NCI-H2171 (cell line): ENCODE results near the gene ARVCF.

Source experiments
- DNase-seq: peaks from one replicate; lab custom pipeline; 2025; lab: John Stamatoyannopoulos, UW

The ARVCF gene

GRCh38 chr22:19998991-19999820 is 17.4 kb downstream of the ARVCF start:
- DNase-seq, result no peak

GRCh38 chr22:19998232-19998951 is 18.2 kb downstream of the ARVCF start:
- no peak for DNase-seq

- no peak for DNase-seq
Measured at GRCh38 chr22:19997561-19998231, 18.9 kb downstream of the ARVCF start.

- DNase-seq, result no peak
Measured at GRCh38 chr22:19996694-19997384, 19.8 kb downstream of the ARVCF start.

GRCh38 chr22:19995611-19996339 is 20.8 kb downstream of the ARVCF start:
- no peak for DNase-seq

GRCh38 chr22:19994851-19995610 is 21.6 kb downstream of the ARVCF start:
- DNase-seq, result no peak

- no peak for DNase-seq
Measured at GRCh38 chr22:19993926-19994325, 22.7 kb downstream of the ARVCF start.

GRCh38 chr22:19992921-19993355 is 23.7 kb downstream of the ARVCF start:
- no peak for DNase-seq

- no peak for DNase-seq
Measured at GRCh38 chr22:19992481-19992911, 24.1 kb downstream of the ARVCF start.

- DNase-seq, result no peak
Measured at GRCh38 chr22:19991645-19992451, 24.8 kb downstream of the ARVCF start.

GRCh38 chr22:19991395-19991644 is 25.3 kb downstream of the ARVCF start:
- no peak for DNase-seq

GRCh38 chr22:19990609-19991394 is 25.8 kb downstream of the ARVCF start:
- no peak for DNase-seq

- no peak for DNase-seq
Measured at GRCh38 chr22:19990188-19990587, 26.4 kb downstream of the ARVCF start.

- DNase-seq, result no peak
Measured at GRCh38 chr22:19989725-19990067, 26.9 kb downstream of the ARVCF start.

- DNase-seq, result no peak
Measured at GRCh38 chr22:19988965-19989724, 27.5 kb downstream of the ARVCF start.

- DNase-seq, result no peak
Measured at GRCh38 chr22:19988331-19988808, 28.3 kb downstream of the ARVCF start.

- no peak for DNase-seq
Measured at GRCh38 chr22:19987394-19988306, 29.0 kb downstream of the ARVCF start.
